Neural cell (in vitro differentiated cells): ENCODE data around the gene COBLL1. TPM values are rescaled to one million over a fixed set of nuclear protein-coding genes. Genes with fewer than 3 reads are reported as not detected.

Source experiments
- H2AFZ ChIP-seq: fragments of 200-600, 300-800 bp; sonication (generic), shearing (Covaris generic); 2 replicates; pipeline ENCODE4 v1.6.0; 2014; ENCODE audit warnings: low read depth, mild to moderate bottlenecking, antibody characterized with exemption, low read length, moderate library complexity
- H3F3A ChIP-seq: fragments of 200-600 bp; shearing (Covaris generic); 2 replicates; pipeline ENCODE4 v1.6.1; 2016; ENCODE audit warnings: mild to moderate bottlenecking, moderate library complexity, mixed read lengths, antibody characterized with exemption, low read length; ENCODE audit not compliant: insufficient read depth, poor library complexity, severe bottlenecking
- H3K27ac ChIP-seq: fragments of 200-600, 300-800 bp; sonication (generic), shearing (Covaris generic); 2 replicates; pipeline ENCODE4 v1.5.1; 2014; ENCODE audit warnings: mild to moderate bottlenecking, low read length, moderate library complexity
- H3K27me3 ChIP-seq: fragments of 300-800, 200-600 bp; sonication (generic), shearing (Covaris generic); 2 replicates; pipeline ENCODE4 v1.6.0; 2014; ENCODE audit warnings: mild to moderate bottlenecking, low read depth, low read length, moderate library complexity; ENCODE audit not compliant: insufficient read depth
- H3K36me3 ChIP-seq: fragments of 300-800, 200-600 bp; sonication (generic), shearing (Covaris generic); 2 replicates; pipeline ENCODE4 v1.5.1; 2014; ENCODE audit warnings: mild to moderate bottlenecking, antibody characterized with exemption, low read length, moderate library complexity; ENCODE audit not compliant: insufficient read depth
- H3K4me2 ChIP-seq: fragments of 300-800, 200-600 bp; sonication (generic), shearing (Covaris generic); 2 replicates; pipeline ENCODE4 v1.6.0; 2014; ENCODE audit warnings: mild to moderate bottlenecking, low read length
- H3K4me3 ChIP-seq: fragments of 300-800, 200-600 bp; sonication (generic), shearing (Covaris generic); 2 replicates; pipeline ENCODE4 v1.5.1; 2014; ENCODE audit warnings: mild to moderate bottlenecking, low read length, moderate library complexity
- H3K79me2 ChIP-seq: fragments of 200-600 bp; shearing (Covaris generic); replicated peaks from 2 replicates; pipeline ENCODE4 v1.6.0; 2014; ENCODE audit warnings: mild to moderate bottlenecking, low read length, moderate library complexity; ENCODE audit not compliant: insufficient read depth
- H3K9ac ChIP-seq: fragments of 300-800, 200-600 bp; sonication (generic), shearing (Covaris generic); 2 replicates; pipeline ENCODE4 v1.6.1; 2016; ENCODE audit warnings: mild to moderate bottlenecking, low read length, mixed read lengths
- H3K9me2 ChIP-seq: fragments of 200-600 bp; shearing (Covaris generic); 2 replicates; pipeline ENCODE4 v1.6.1; 2016; ENCODE audit warnings: mild to moderate bottlenecking, low read length, mixed read lengths; ENCODE audit not compliant: insufficient read depth
- H3K9me3 ChIP-seq: fragments of 200-600, 300-800 bp; sonication (generic), shearing (Covaris generic); 2 replicates; pipeline ENCODE4 v1.6.1; 2016; ENCODE audit warnings: mild to moderate bottlenecking, mixed run types, low read length, moderate library complexity, mixed read lengths
- H4K20me1 ChIP-seq: fragments of 200-600 bp; shearing (Covaris generic); 2 replicates; pipeline ENCODE4 v1.6.1; 2016; ENCODE audit warnings: mild to moderate bottlenecking, mixed run types; ENCODE audit not compliant: insufficient read depth
- EP300 ChIP-seq: fragments of 450-650 bp; conservative IDR thresholded peaks from 2 replicates; pipeline ENCODE4 v1.6.1; 2014; ENCODE audit warnings: antibody characterized with exemption, mild to moderate bottlenecking, moderate library complexity; ENCODE audit not compliant: poor library complexity, severe bottlenecking
- EZH2 ChIP-seq: fragments of 200-600, 300-800 bp; shearing (Covaris generic), sonication (generic); IDR thresholded peaks from 2 replicates; pipeline ENCODE4 v1.6.1; 2014; ENCODE audit warnings: antibody characterized with exemption, low read length, borderline replicate concordance, mild to moderate bottlenecking; ENCODE audit not compliant: insufficient read depth, poor library complexity, severe bottlenecking
- MXI1 ChIP-seq: fragments of 450-650 bp; conservative IDR thresholded peaks from 2 replicates; pipeline ENCODE4 v1.6.1; 2014; ENCODE audit warnings: antibody characterized with exemption, mild to moderate bottlenecking; ENCODE audit not compliant: poor library complexity, severe bottlenecking
- POLR2AphosphoS5 ChIP-seq: IDR thresholded peaks from 2 replicates; pipeline ENCODE4 v1.6.1; 2012
- RAD21 ChIP-seq: fragments of 450-650 bp; conservative IDR thresholded peaks from 2 replicates; pipeline ENCODE4 v1.6.1; 2014; ENCODE audit warnings: antibody characterized with exemption, mild to moderate bottlenecking, moderate library complexity
- REST ChIP-seq: IDR thresholded peaks from 2 replicates; pipeline ENCODE4 v1.6.1; 2012; ENCODE audit warnings: borderline replicate concordance
- SMC3 ChIP-seq: fragments of 450-650 bp; conservative IDR thresholded peaks from 2 replicates; pipeline ENCODE4 v1.6.1; 2014; ENCODE audit warnings: antibody characterized with exemption, mild to moderate bottlenecking, moderate library complexity; ENCODE audit not compliant: poor library complexity
- TAF1 ChIP-seq: IDR thresholded peaks from 2 replicates; pipeline ENCODE4 v1.6.1; 2012; ENCODE audit warnings: low read depth
- polyA plus RNA-seq: library from polyadenylated mRNA; depleted of rRNA; stranded (reverse); fragments of >200 nt; gene quantifications from 2 replicates; pipeline ENCODE4 v1.2.3, GENCODE V29; 2014
- TF ChIP-seq, protein P1 (sequence below): fragments of 450-650 bp; IDR thresholded peaks from 2 replicates; pipeline ENCODE4 v1.5.1; 2014; ENCODE audit warnings: antibody characterized with exemption, mild to moderate bottlenecking, moderate library complexity; ENCODE audit not compliant: poor library complexity, severe bottlenecking

COBLL1 gene
- polyA plus RNA-seq, 1 donor from 2014 or later = 0.11 TPM

DNA sequence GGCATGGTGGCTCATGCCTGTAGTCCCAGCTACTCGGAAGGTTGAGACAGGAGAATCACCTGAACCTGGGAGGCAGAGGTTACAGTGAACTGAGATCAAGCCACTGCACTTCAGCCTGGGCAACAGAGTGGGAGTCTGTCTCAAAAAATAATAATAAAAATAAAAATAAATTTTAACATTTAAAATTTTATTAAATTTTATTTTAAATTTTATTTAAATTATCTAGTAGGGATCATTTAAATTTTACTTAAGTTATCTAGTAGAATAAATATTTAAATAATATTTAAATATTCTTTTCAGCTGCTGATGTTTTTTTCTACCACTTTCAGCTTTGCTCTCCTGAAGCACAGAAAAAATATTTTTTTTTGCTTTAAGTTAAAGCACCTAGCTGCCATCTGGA lies 10.4 kb downstream of the COBLL1 start:
- no peak for TF ChIP-seq POLR2AphosphoS5
- TF ChIP-seq SMC3 = no peak
- TF ChIP-seq RAD21 = no peak
- TF ChIP-seq EP300 = no peak
- TF ChIP-seq MXI1 = no peak
- TF ChIP-seq TAF1 = no peak
- TF ChIP-seq, protein P1, sequence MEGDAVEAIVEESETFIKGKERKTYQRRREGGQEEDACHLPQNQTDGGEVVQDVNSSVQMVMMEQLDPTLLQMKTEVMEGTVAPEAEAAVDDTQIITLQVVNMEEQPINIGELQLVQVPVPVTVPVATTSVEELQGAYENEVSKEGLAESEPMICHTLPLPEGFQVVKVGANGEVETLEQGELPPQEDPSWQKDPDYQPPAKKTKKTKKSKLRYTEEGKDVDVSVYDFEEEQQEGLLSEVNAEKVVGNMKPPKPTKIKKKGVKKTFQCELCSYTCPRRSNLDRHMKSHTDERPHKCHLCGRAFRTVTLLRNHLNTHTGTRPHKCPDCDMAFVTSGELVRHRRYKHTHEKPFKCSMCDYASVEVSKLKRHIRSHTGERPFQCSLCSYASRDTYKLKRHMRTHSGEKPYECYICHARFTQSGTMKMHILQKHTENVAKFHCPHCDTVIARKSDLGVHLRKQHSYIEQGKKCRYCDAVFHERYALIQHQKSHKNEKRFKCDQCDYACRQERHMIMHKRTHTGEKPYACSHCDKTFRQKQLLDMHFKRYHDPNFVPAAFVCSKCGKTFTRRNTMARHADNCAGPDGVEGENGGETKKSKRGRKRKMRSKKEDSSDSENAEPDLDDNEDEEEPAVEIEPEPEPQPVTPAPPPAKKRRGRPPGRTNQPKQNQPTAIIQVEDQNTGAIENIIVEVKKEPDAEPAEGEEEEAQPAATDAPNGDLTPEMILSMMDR = no peak
- no peak for TF ChIP-seq EZH2
- no peak for TF ChIP-seq REST
- H3K9ac ChIP-seq = no peak overlapping the region
- no peak overlapping the region for H3K4me3 ChIP-seq
- no peaks in the 10 kb centered on the region for H4K20me1 ChIP-seq
- H3F3A ChIP-seq = no peaks in the 10 kb centered on the region
- H3K27ac ChIP-seq = no peak overlapping the region
- H3K79me2 ChIP-seq = no peaks in the 10 kb centered on the region
- H3K36me3 ChIP-seq = no peaks in the 10 kb centered on the region
- no peaks in the 10 kb centered on the region for H3K27me3 ChIP-seq
- no peak overlapping the region for H3K4me2 ChIP-seq
- no peak overlapping the region for H2AFZ ChIP-seq
- no peaks in the 10 kb centered on the region for H3K9me3 ChIP-seq
- H3K9me2 ChIP-seq = no peaks in the 10 kb centered on the region

GRCh38 chr2:164826293-164827243 lies 15.1 kb downstream of the COBLL1 start:
- H3K9ac ChIP-seq = no peak overlapping the region
- H3K9me3 ChIP-seq = no peaks in the 10 kb centered on the region
- no peaks in the 10 kb centered on the region for H3K9me2 ChIP-seq
- no peak overlapping the region for H3K4me2 ChIP-seq
- no peak overlapping the region for H3K4me3 ChIP-seq
- H3K27ac ChIP-seq = no peak overlapping the region
- no peak for TF ChIP-seq POLR2AphosphoS5
- TF ChIP-seq MXI1 = no peak
- TF ChIP-seq, protein P1 = no peak
- TF ChIP-seq EZH2 = no peak
- TF ChIP-seq TAF1 = no peak
- TF ChIP-seq SMC3 = no peak
- no peaks in the 10 kb centered on the region for H3F3A ChIP-seq
- no peaks in the 10 kb centered on the region for H3K27me3 ChIP-seq
- H3K79me2 ChIP-seq = no peaks in the 10 kb centered on the region
- no peaks in the 10 kb centered on the region for H3K36me3 ChIP-seq
- no peak overlapping the region for H2AFZ ChIP-seq
- H4K20me1 ChIP-seq = no peaks in the 10 kb centered on the region
